H9 (cell line): ENCODE measurements around the gene PDZRN4. TPM values are rescaled to one million over a fixed set of nuclear protein-coding genes. Genes with fewer than 3 reads are reported as not detected.

Experiments
- DNase-seq: peaks from one replicate; pipeline ENCODE4 v3.0.0-alpha.2; 2017
- H2AFZ ChIP-seq: one replicate; pipeline ENCODE4 v1.6.1; 2013; ENCODE audit warnings: mild to moderate bottlenecking, low read length, control low read depth, moderate library complexity
- H2AK5ac ChIP-seq: 2 replicates; pipeline ENCODE4 v1.6.1; 2013; ENCODE audit warnings: low read length, control low read depth, mixed read lengths; ENCODE audit not compliant: insufficient read length
- H2BK120ac ChIP-seq: one replicate; pipeline ENCODE4 v1.6.1; 2013; ENCODE audit warnings: low read depth, mild to moderate bottlenecking, low read length, control low read depth, inconsistent platforms; ENCODE audit not compliant: poor library complexity, severe bottlenecking
- H2BK12ac ChIP-seq: 2 replicates; pipeline ENCODE4 v1.6.1; 2013; ENCODE audit warnings: low read length, control low read depth, mixed read lengths, low read depth; ENCODE audit not compliant: insufficient read length
- H2BK15ac ChIP-seq: 2 replicates; pipeline ENCODE4 v1.6.1; 2013; ENCODE audit warnings: low read depth, low read length, control low read depth
- H2BK20ac ChIP-seq: one replicate; pipeline ENCODE4 v1.6.1; 2013; ENCODE audit warnings: low read depth, mild to moderate bottlenecking, low read length, control low read depth, inconsistent platforms; ENCODE audit not compliant: poor library complexity, severe bottlenecking
- H2BK5ac ChIP-seq: 2 replicates; pipeline ENCODE4 v1.6.1; 2013; ENCODE audit warnings: low read length, control low read depth, mixed read lengths; ENCODE audit not compliant: insufficient read length
- H3K14ac ChIP-seq: 2 replicates; pipeline ENCODE4 v1.6.1; 2013; ENCODE audit warnings: low read length, control low read depth; ENCODE audit not compliant: insufficient read depth
- H3K18ac ChIP-seq: 2 replicates; pipeline ENCODE4 v1.6.1; 2013; ENCODE audit warnings: low read depth, mild to moderate bottlenecking, mixed read lengths, low read length, control low read depth; ENCODE audit not compliant: insufficient read length
- H3K23ac ChIP-seq: 2 replicates; pipeline ENCODE4 v1.6.1; 2013; ENCODE audit warnings: low read length, control low read depth, mixed read lengths, low read depth; ENCODE audit not compliant: insufficient read length
- H3K23me2 ChIP-seq: 2 replicates; pipeline ENCODE4 v1.6.1; 2013; ENCODE audit warnings: low read depth, mild to moderate bottlenecking, mixed read lengths, low read length, control low read depth; ENCODE audit not compliant: insufficient read length, poor library complexity, severe bottlenecking
- H3K27ac ChIP-seq: 2 replicates; pipeline ENCODE4 v1.5.1; 2013; ENCODE audit warnings: low read length, control low read depth, mixed read lengths, low read depth; ENCODE audit not compliant: insufficient read length
- H3K27me3 ChIP-seq: 2 replicates; pipeline ENCODE4 v1.6.1; 2013; ENCODE audit warnings: low read length, control low read depth, inconsistent platforms; ENCODE audit not compliant: insufficient read depth
- H3K4ac ChIP-seq: 2 replicates; pipeline ENCODE4 v1.6.1; 2013; ENCODE audit warnings: low read depth, mild to moderate bottlenecking, control low read depth, inconsistent platforms, low read length, moderate library complexity
- H3K4me1 ChIP-seq: 2 replicates; pipeline ENCODE4 v1.6.1; 2013; ENCODE audit warnings: low read length, control low read depth, inconsistent platforms; ENCODE audit not compliant: insufficient read depth
- H3K4me2 ChIP-seq: 2 replicates; pipeline ENCODE4 v1.6.1; 2013; ENCODE audit warnings: low read length, control low read depth, mixed read lengths; ENCODE audit not compliant: insufficient read length, insufficient read depth
- H3K56ac ChIP-seq: 2 replicates; pipeline ENCODE4 v1.6.1; 2013; ENCODE audit warnings: low read depth, mild to moderate bottlenecking, mixed read lengths, low read length, control low read depth; ENCODE audit not compliant: insufficient read length
- H3K79me1 ChIP-seq: 2 replicates; pipeline ENCODE4 v1.6.1; 2013; ENCODE audit warnings: low read depth, mild to moderate bottlenecking, moderate library complexity, low read length, control low read depth, inconsistent platforms; ENCODE audit not compliant: insufficient read depth, poor library complexity, severe bottlenecking
- H3K79me2 ChIP-seq: 2 replicates; pipeline ENCODE4 v1.6.1; 2013; ENCODE audit warnings: low read length, control low read depth, inconsistent platforms; ENCODE audit not compliant: insufficient read depth
- H3K9ac ChIP-seq: 2 replicates; pipeline ENCODE4 v1.6.1; 2013; ENCODE audit warnings: low read length, control low read depth, mixed read lengths; ENCODE audit not compliant: insufficient read length; ENCODE audit errors: extremely low read depth
- H3K9me3 ChIP-seq: one replicate; pipeline ENCODE4 v1.6.1; 2013; ENCODE audit warnings: low read depth, low read length, inconsistent platforms; ENCODE audit not compliant: control insufficient read depth
- H3T11ph ChIP-seq: one replicate; pipeline ENCODE4 v1.6.1; 2013; ENCODE audit warnings: mild to moderate bottlenecking, low read length, control low read depth, inconsistent platforms
- H4K20me1 ChIP-seq: one replicate; pipeline ENCODE4 v1.6.1; 2013; ENCODE audit not compliant: control insufficient read depth, insufficient read length, insufficient read depth
- H4K5ac ChIP-seq: 2 replicates; pipeline ENCODE4 v1.6.1; 2013; ENCODE audit warnings: low read depth, mild to moderate bottlenecking, mixed read lengths, low read length, control low read depth; ENCODE audit not compliant: insufficient read length
- H4K8ac ChIP-seq: replicated peaks from 2 replicates; pipeline ENCODE4 v1.6.1; 2013; ENCODE audit warnings: low read length, control low read depth, mixed read lengths, low read depth; ENCODE audit not compliant: insufficient read length
- H4K91ac ChIP-seq: 2 replicates; pipeline ENCODE4 v1.6.1; 2013; ENCODE audit warnings: low read depth, mild to moderate bottlenecking, moderate library complexity, mixed read lengths, low read length, control low read depth; ENCODE audit not compliant: insufficient read length
- H3K27ac Mint-ChIP-seq, 3 experiments: 2 replicates in 2 of 3; 3 replicates in 1 of 3; pipeline ENCODE4 v1.8.0; 2020 to 2021; ENCODE audit warnings: mixed read lengths in 3 of 3, mild to moderate bottlenecking in 1 of 3, moderate library complexity in 1 of 3
- H3K27me3 Mint-ChIP-seq: 2 replicates; pipeline ENCODE4 v1.8.0; 2021; ENCODE audit warnings: low read depth, mild to moderate bottlenecking, moderate library complexity, mixed read lengths
- H3K36me3 Mint-ChIP-seq, 3 experiments: 2 replicates in 2 of 3; 3 replicates in 1 of 3; pipeline ENCODE4 v1.8.0; 2020 to 2021; ENCODE audit warnings: low read depth in 3 of 3, mixed read lengths in 3 of 3; ENCODE audit not compliant: insufficient read depth in 1 of 3
- H3K4me1 Mint-ChIP-seq, 2 experiments: 2 replicates each; pipeline ENCODE4 v1.8.0; 2020; ENCODE audit warnings: mixed read lengths in 2 of 2
- H3K4me3 Mint-ChIP-seq, 2 experiments: 2 replicates in 1 of 2; 3 replicates in 1 of 2; pipeline ENCODE4 v1.8.0; 2020 to 2021; ENCODE audit warnings: mild to moderate bottlenecking in 2 of 2, mixed read lengths in 2 of 2, moderate library complexity in 1 of 2
- H3K9me3 Mint-ChIP-seq, 2 experiments: 2 replicates in 1 of 2; 3 replicates in 1 of 2; pipeline ENCODE4 v1.8.0; 2020; ENCODE audit warnings: mild to moderate bottlenecking in 2 of 2, mixed read lengths in 2 of 2, moderate library complexity in 1 of 2
- CTCF ChIP-seq: fragments of 200-600 bp; sonication (generic); conservative IDR thresholded peaks from 3 replicates; pipeline ENCODE4 v1.8.0; 2021; ENCODE audit warnings: antibody characterized with exemption, mild to moderate bottlenecking
- WGBS: extraction: QIAGEN DNeasy Blood & Tissue Kit; methylation state at CpG from one replicate; pipeline ENCODE4 v1.1.7; 2013; ENCODE audit warnings: missing lambda C conversion rate, low lambda C conversion rate, mixed read lengths; ENCODE audit not compliant: insufficient read length; ENCODE audit errors: extremely low coverage; 5-methylcytosine and 5-hydroxymethylcytosine counted together
- total RNA-seq: library from RNA; stranded (reverse); gene quantifications from 2 replicates; pipeline ENCODE4 v1.2.1, GENCODE V29; 2021

The PDZRN4 gene
- total RNA-seq, 1 experiment from 2014 or later = not detected

DNA sequence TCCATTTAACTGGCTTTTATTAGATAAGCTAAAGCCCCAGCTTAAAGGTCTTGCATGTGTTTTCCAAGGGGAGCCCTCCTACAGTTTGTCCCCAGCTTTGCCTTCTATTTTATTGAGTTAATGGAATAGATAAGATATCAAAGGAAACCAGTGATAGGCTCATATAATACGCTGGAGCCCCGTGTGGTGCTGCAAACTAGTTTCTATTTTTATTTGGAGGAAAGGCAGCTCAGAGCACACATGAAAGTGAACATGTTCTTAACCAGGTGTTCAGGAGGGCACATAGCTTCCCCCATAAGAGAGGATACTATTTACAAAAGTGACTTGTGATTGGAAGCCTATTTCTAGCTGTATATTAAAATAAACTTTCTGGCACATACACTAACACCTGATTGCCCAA, 251.7 kb downstream of the PDZRN4 start:
- H3K27me3 ChIP-seq = no peaks in the 10 kb centered on the region
- H4K91ac ChIP-seq = no peak overlapping the region
- no CpG with 5 or more reads among the region's 2 CpGs for WGBS
- H3K27me3 Mint-ChIP-seq = no peaks in the 10 kb centered on the region
- H3K9me3 Mint-ChIP-seq = no peaks in the 10 kb centered on the region; a peak in 1 of 5 replicates
- no peak overlapping the region for H2BK15ac ChIP-seq
- H3K4me3 Mint-ChIP-seq = no peak overlapping the region
- H3K18ac ChIP-seq = no peak overlapping the region
- no peak overlapping the region for H3T11ph ChIP-seq
- H2AK5ac ChIP-seq = no peak overlapping the region
- no peak for DNase-seq
- H3K79me1 ChIP-seq = no peaks in the 10 kb centered on the region
- H3K4ac ChIP-seq = no peak overlapping the region
- H2BK20ac ChIP-seq = no peak overlapping the region
- H3K14ac ChIP-seq = no peak overlapping the region
- no peaks in the 10 kb centered on the region for H3K23me2 ChIP-seq
- H3K27ac Mint-ChIP-seq = no peak overlapping the region
- H4K8ac ChIP-seq = no peak overlapping the region
- no peak overlapping the region for H2BK12ac ChIP-seq
- H2BK5ac ChIP-seq = no peak overlapping the region
- H3K9ac ChIP-seq = no peak overlapping the region
- H3K56ac ChIP-seq = no peak overlapping the region
- no peak overlapping the region for H3K23ac ChIP-seq
- no peak overlapping the region for H3K27ac ChIP-seq
- H4K5ac ChIP-seq = no peak overlapping the region
- TF ChIP-seq CTCF = no peak
- H3K4me1 Mint-ChIP-seq = peaks cover 16 to 21% of the 10 kb centered on the region in 2 experiments
- no peak overlapping the region for H2AFZ ChIP-seq
- no peak overlapping the region for H2BK120ac ChIP-seq
- no peaks in the 10 kb centered on the region for H3K79me2 ChIP-seq
- no peaks in the 10 kb centered on the region for H4K20me1 ChIP-seq
- no peaks in the 10 kb centered on the region for H3K9me3 ChIP-seq
- H3K4me2 ChIP-seq = no peak overlapping the region
- H3K4me1 ChIP-seq = no peaks in the 10 kb centered on the region; the same call in 1 of the 2 replicates
- no peaks in the 10 kb centered on the region for H3K36me3 Mint-ChIP-seq
